Heart left ventricle (tissue), 13 donors: ENCODE measurements around the gene ADAMTSL1.

Experiments used
- CTCF ChIP-seq, 12 donors: fragments of 200-600 bp; sonication (generic) in 4 of 12; IDR thresholded peaks; one replicate each; pipeline versions ENCODE4 v1.5.0 to v1.8.0; 2018 to 2022; ENCODE audit warnings: antibody characterized with exemption in 12 of 12, mild to moderate bottlenecking in 5 of 12
- POLR2A ChIP-seq, 2 donors: fragments of 450-650 bp; IDR thresholded peaks; one replicate each; pipeline ENCODE4 v1.6.1; 2017; ENCODE audit warnings: antibody characterized with exemption in 2 of 2, mild to moderate bottlenecking in 2 of 2, moderate library complexity in 2 of 2
- donor health status: ischemic (EF 13 %, LVEDD 7.1; RV severe dilation, severe dysfunction).
- donor health status: DM: no; HTN: yes; CAD: no.
- donor health status: DM: no; HTN: no; CAD: no.
- donor health status: ischemic (EF 25% LVEDD 6.9; RV normal size, moderate dysfunction).
- donor health status: ischemic (EF 25% LVEDD 5.7; RV mildly dilated, moderate dysfunction).
- donor health status: ischemic (EF 35%, LVEDD 5.7; RV mildly dilated, moderate dysfunction).
- donor health status: nonischemic (EF 11% LVEDD 7.7; RV severe dilation, severe dysfunction).
- donor health status: DM: yes; HTN: yes; CAD: no.
- donor health status: PGD.
- donor health status: ischemic (EF 29% LVEDD 5.4; RV normal size, mild dysfunction).
- donor health status: nonischemic (EF 23%, LVEDD 6.1; RV moderate dilation, normal function).

GRCh38 chr9:18726546-18726945, 252.6 kb downstream of the ADAMTSL1 start:
- TF ChIP-seq POLR2A (IDR thresholded peaks at IDR 0.05) (no peak), CTCF (IDR thresholded peaks at IDR 0.05) (no peak)
